Mesenchymal stem cell (in vitro differentiated cells and primary cell): Measurements from ENCODE around the gene ZFP14.

Source experiments
- DNase-seq: peaks from one replicate; pipeline ENCODE4 v3.0.0-alpha.2; 2013
- H2AFZ ChIP-seq: one replicate; pipeline ENCODE4 v1.6.1; 2013; ENCODE audit warnings: low read depth, mild to moderate bottlenecking, control low read depth, inconsistent platforms, low read length, moderate library complexity
- H2AK5ac ChIP-seq: 2 replicates; pipeline ENCODE4 v1.6.1; 2013; ENCODE audit warnings: low read length, moderate library complexity, mild to moderate bottlenecking, inconsistent platforms; ENCODE audit not compliant: severe bottlenecking
- H2BK120ac ChIP-seq: one replicate; pipeline ENCODE4 v1.6.1; 2013; ENCODE audit warnings: low read depth, mild to moderate bottlenecking, inconsistent platforms, low read length, moderate library complexity
- H2BK12ac ChIP-seq, 2 experiments: one replicate each; pipeline ENCODE4 v1.6.1; 2013; ENCODE audit warnings: inconsistent platforms in 2 of 2, low read length in 2 of 2, mild to moderate bottlenecking in 2 of 2, moderate library complexity in 2 of 2, control low read depth in 1 of 2
- H2BK15ac ChIP-seq: one replicate; pipeline ENCODE4 v1.6.1; 2013; ENCODE audit warnings: mild to moderate bottlenecking, low read depth, inconsistent platforms; ENCODE audit not compliant: poor library complexity, severe bottlenecking
- H2BK5ac ChIP-seq: 2 replicates; pipeline ENCODE4 v1.6.1; 2013; ENCODE audit warnings: low read depth, mild to moderate bottlenecking, low read length, control low read depth, inconsistent platforms; ENCODE audit not compliant: poor library complexity, severe bottlenecking
- H3K14ac ChIP-seq, 2 experiments: one replicate each; pipeline ENCODE4 v1.6.1; 2013; ENCODE audit warnings: inconsistent platforms in 2 of 2, low read length in 2 of 2, control low read depth in 1 of 2, mild to moderate bottlenecking in 1 of 2, moderate library complexity in 1 of 2
- H3K18ac ChIP-seq, 2 experiments: one replicate each; pipeline ENCODE4 v1.6.1; 2013; ENCODE audit warnings: inconsistent platforms in 2 of 2, low read length in 2 of 2, control low read depth in 1 of 2, low read depth in 1 of 2, mild to moderate bottlenecking in 1 of 2
- H3K23ac ChIP-seq, 2 experiments: one replicate each; pipeline ENCODE4 v1.6.1; 2013; ENCODE audit warnings: inconsistent platforms in 2 of 2, low read length in 2 of 2, mild to moderate bottlenecking in 2 of 2, moderate library complexity in 2 of 2, control low read depth in 1 of 2
- H3K27ac ChIP-seq: 2 replicates; pipeline ENCODE4 v1.5.1; 2013; ENCODE audit warnings: mild to moderate bottlenecking, moderate library complexity, low read length, control low read depth, inconsistent platforms; ENCODE audit not compliant: poor library complexity, severe bottlenecking
- H3K27me3 ChIP-seq, 2 experiments: 2 replicates each; pipeline versions ENCODE4 v1.6.1 to v1.7.0; 2013; ENCODE audit warnings: low read length in 2 of 2, mild to moderate bottlenecking in 2 of 2, moderate library complexity in 2 of 2, control low read depth in 1 of 2, inconsistent platforms in 1 of 2; ENCODE audit not compliant: control insufficient read depth in 1 of 2, insufficient read depth in 1 of 2
- H3K36me3 ChIP-seq, 2 experiments: 2 replicates each; pipeline versions ENCODE4 v1.6.1 to v1.7.0; 2013; ENCODE audit warnings: low read length in 2 of 2, control low read depth in 1 of 2, inconsistent platforms in 1 of 2, low read depth in 1 of 2, mild to moderate bottlenecking in 1 of 2; ENCODE audit not compliant: insufficient read depth in 2 of 2, control insufficient read depth in 1 of 2
- H3K4ac ChIP-seq, 2 experiments: one replicate each; pipeline ENCODE4 v1.6.1; 2013; ENCODE audit warnings: inconsistent platforms in 2 of 2, low read length in 2 of 2, mild to moderate bottlenecking in 2 of 2, moderate library complexity in 2 of 2, control low read depth in 1 of 2, low read depth in 1 of 2
- H3K4me1 ChIP-seq: 2 replicates; pipeline ENCODE4 v1.6.1; 2013; ENCODE audit warnings: low read depth, low read length, control low read depth; ENCODE audit not compliant: control insufficient read depth, insufficient read depth
- H3K4me2 ChIP-seq: 2 replicates; pipeline ENCODE4 v1.6.1; 2013; ENCODE audit warnings: low read length, mild to moderate bottlenecking, inconsistent platforms; ENCODE audit not compliant: poor library complexity, severe bottlenecking
- H3K4me3 ChIP-seq, 2 experiments: 2 replicates each; pipeline versions ENCODE4 v1.5.1 to v1.7.0; 2013; ENCODE audit warnings: low read length in 2 of 2, mild to moderate bottlenecking in 2 of 2, control low read depth in 1 of 2, low read depth in 1 of 2; ENCODE audit not compliant: insufficient read depth in 1 of 2
- H3K79me1 ChIP-seq: replicated peaks from 2 replicates; pipeline ENCODE4 v1.6.1; 2013; ENCODE audit warnings: mild to moderate bottlenecking, control low read depth, low read length, inconsistent platforms; ENCODE audit not compliant: poor library complexity, severe bottlenecking
- H3K9ac ChIP-seq: 2 replicates; pipeline ENCODE4 v1.7.0; 2013; ENCODE audit warnings: mild to moderate bottlenecking, low read length, moderate library complexity
- H3K9me3 ChIP-seq: 2 replicates; pipeline ENCODE4 v1.7.0; 2013; ENCODE audit warnings: mild to moderate bottlenecking, low read length; ENCODE audit not compliant: control insufficient read depth
- H4K8ac ChIP-seq: one replicate; pipeline ENCODE4 v1.6.1; 2013; ENCODE audit warnings: inconsistent platforms, mild to moderate bottlenecking, low read length, moderate library complexity
- H4K91ac ChIP-seq: one replicate; pipeline ENCODE4 v1.6.1; 2013; ENCODE audit warnings: mild to moderate bottlenecking, low read length, inconsistent platforms
- WGBS: methylation state at CpG from one replicate; pipeline ENCODE4 v1.1.7; 2013; ENCODE audit warnings: mixed read lengths; 5-methylcytosine and 5-hydroxymethylcytosine counted together

Gene ZFP14

GRCh38 chr19:36398571-36398970 lies 19.6 kb upstream of the ZFP14 start:
- H3K4me1 ChIP-seq, result no peaks in the 10 kb centered on the region
- H3K23ac ChIP-seq, result no peak overlapping the region
- no peak overlapping the region for H2BK15ac ChIP-seq
- peaks cover 90% of the 10 kb centered on the region for H3K9me3 ChIP-seq
- H3K4me3 ChIP-seq, result no peak overlapping the region
- no peak overlapping the region for H3K4me2 ChIP-seq
- H3K36me3 ChIP-seq, result peaks cover 48 to 85% of the 10 kb centered on the region in 2 experiments
- H2BK12ac ChIP-seq, result no peak overlapping the region
- 100% methylated on average over 1 of the region's 3 CpGs for WGBS
- no peak overlapping the region for H4K91ac ChIP-seq
- DNase-seq, result no peak
- H4K8ac ChIP-seq, result no peak overlapping the region
- H2BK120ac ChIP-seq, result no peak overlapping the region
- H3K9ac ChIP-seq, result no peak overlapping the region
- H3K18ac ChIP-seq, result no peak overlapping the region
- H3K27ac ChIP-seq, result no peak overlapping the region
- H3K4ac ChIP-seq, result no peak overlapping the region
- H2BK5ac ChIP-seq, result no peak overlapping the region
- H3K27me3 ChIP-seq, result no peaks in the 10 kb centered on the region
- H3K79me1 ChIP-seq, result peaks cover 2% of the 10 kb centered on the region
- H2AFZ ChIP-seq, result no peak overlapping the region
- no peak overlapping the region for H2AK5ac ChIP-seq
- no peak overlapping the region for H3K14ac ChIP-seq

DNA sequence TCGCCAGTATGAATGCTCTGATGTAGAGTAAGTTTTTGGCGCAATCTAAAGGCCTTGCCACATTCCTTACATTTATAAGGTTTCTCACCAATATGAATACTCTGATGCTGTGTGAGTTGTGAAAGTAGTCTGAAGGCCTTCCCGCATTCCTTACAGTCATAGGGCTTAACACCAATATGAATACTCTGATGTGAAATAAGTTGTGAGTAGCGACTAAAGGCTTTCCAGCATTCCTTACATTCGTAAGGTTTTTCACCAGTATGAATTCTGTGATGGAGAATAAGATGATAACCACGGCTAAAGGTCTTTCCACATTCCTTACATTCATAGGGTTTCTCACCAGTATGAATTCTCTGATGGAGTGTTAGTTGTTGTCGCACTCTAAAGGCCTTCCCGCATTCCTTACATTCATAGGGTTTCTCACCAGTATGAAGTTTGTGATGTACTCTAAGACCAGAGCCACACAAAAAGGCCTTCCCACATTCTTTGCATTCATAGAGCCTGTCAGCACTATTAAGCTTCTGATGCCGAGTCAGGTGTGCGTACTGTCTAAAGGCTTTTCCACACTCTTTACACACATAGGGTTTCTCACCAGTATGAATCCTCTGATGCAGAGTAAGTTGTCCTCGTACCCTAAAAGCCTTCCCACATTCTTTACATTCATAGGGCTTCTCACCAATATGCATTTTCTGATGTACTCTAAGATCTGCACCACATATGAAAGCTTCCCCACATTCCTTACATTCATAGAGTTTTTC lies 14.1 kb upstream of the ZFP14 start:
- no peak overlapping the region for H3K9ac ChIP-seq
- H2BK5ac ChIP-seq, result no peak overlapping the region
- no peaks in the 10 kb centered on the region for H3K27me3 ChIP-seq
- no peaks in the 10 kb centered on the region for H3K4me1 ChIP-seq
- H2BK15ac ChIP-seq, result no peak overlapping the region
- peaks cover 36 to 55% of the 10 kb centered on the region in 2 experiments for H3K36me3 ChIP-seq
- H3K4me2 ChIP-seq, result no peak overlapping the region
- no peak overlapping the region for H3K14ac ChIP-seq
- no peak overlapping the region for H3K4ac ChIP-seq
- no peak overlapping the region for H2BK12ac ChIP-seq
- H3K23ac ChIP-seq, result no peak overlapping the region
- 98% methylated on average over 6 of the region's 11 CpGs for WGBS
- peak overlapping the region in 1 of 2 experiments; percentile 41 for H3K4me3 ChIP-seq
- H4K91ac ChIP-seq, result no peak overlapping the region
- no peak overlapping the region for H2BK120ac ChIP-seq
- no peaks in the 10 kb centered on the region for H3K79me1 ChIP-seq
- H3K18ac ChIP-seq, result no peak overlapping the region
- no peak overlapping the region for H4K8ac ChIP-seq
- H2AFZ ChIP-seq, result no peak overlapping the region
- peak; percentile 8 for DNase-seq
- no peak overlapping the region for H2AK5ac ChIP-seq
- no peak overlapping the region for H3K27ac ChIP-seq
- H3K9me3 ChIP-seq, result peaks cover 94% of the 10 kb centered on the region

- H3K18ac ChIP-seq, result no peak overlapping the region
- peaks cover 16% of the 10 kb centered on the region for H3K9me3 ChIP-seq
- no peak overlapping the region for H4K91ac ChIP-seq
- H3K27me3 ChIP-seq, result no peaks in the 10 kb centered on the region
- DNase-seq, result no peak
- peak overlapping the region; percentile 64 for H2AFZ ChIP-seq
- no peak overlapping the region for H2AK5ac ChIP-seq
- WGBS, result 84% methylated on average over 10 of the region's 10 CpGs
- peak overlapping the region; percentile 92 for H3K9ac ChIP-seq
- H3K4me1 ChIP-seq, result peaks cover 4% of the 10 kb centered on the region
- no peak overlapping the region for H3K27ac ChIP-seq
- H2BK120ac ChIP-seq, result peak overlapping the region; percentile 66
- no peak overlapping the region for H2BK12ac ChIP-seq
- no peak overlapping the region for H3K23ac ChIP-seq
- no peak overlapping the region for H2BK5ac ChIP-seq
- no peak overlapping the region for H2BK15ac ChIP-seq
- H3K4me2 ChIP-seq, result peak overlapping the region; percentile 64
- H3K36me3 ChIP-seq, result no peaks in the 10 kb centered on the region
- H3K14ac ChIP-seq, result no peak overlapping the region
- H3K4ac ChIP-seq, result no peak overlapping the region
- H3K79me1 ChIP-seq, result peaks cover 16% of the 10 kb centered on the region
- peak overlapping the region; percentile 80 to 89 for H3K4me3 ChIP-seq
- H4K8ac ChIP-seq, result peak overlapping the region; percentile 82
Measured at GRCh38 chr19:36379510-36379819, 464 bp upstream of the ZFP14 start.

DNA sequence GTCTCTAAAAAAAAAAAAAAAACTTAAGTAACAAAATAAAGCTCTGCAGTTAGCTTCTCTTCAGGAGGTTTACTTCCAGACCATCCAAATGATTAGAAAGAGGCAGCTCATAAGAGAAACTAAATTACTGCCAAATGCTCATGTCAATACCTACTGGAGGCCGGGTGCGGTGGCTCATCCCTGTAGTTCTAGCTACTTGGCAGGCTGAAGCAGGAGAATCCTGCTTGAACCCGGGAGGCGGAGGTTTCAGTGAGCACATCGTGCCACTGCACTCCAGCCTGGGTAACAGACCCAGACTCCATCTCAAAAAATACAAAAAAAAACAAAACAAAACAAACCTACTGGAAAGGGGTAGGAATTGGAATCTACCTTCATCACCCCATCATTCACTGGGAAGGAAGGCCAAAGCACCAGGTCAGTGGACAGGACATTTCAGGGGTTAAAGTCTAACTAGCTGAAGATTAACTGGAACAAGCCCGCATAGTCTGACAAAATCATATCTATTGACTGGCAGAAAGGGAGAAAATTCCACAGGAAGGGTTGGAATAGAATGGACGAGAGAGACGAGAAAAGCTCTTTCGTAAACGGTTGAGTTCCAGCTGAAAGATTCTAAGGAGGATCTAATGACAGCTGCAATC lies 1.3 kb downstream of the ZFP14 start:
- no peak overlapping the region for H3K23ac ChIP-seq
- H3K4me3 ChIP-seq, result peak overlapping the region in 1 of 2 experiments; percentile 89
- no peak overlapping the region for H3K14ac ChIP-seq
- no peak overlapping the region for H2BK12ac ChIP-seq
- no peak overlapping the region for H3K27ac ChIP-seq
- peaks cover 16% of the 10 kb centered on the region for H3K79me1 ChIP-seq
- no peak overlapping the region for H4K91ac ChIP-seq
- H3K4me1 ChIP-seq, result peaks cover 4% of the 10 kb centered on the region
- H3K18ac ChIP-seq, result no peak overlapping the region
- no peak for DNase-seq
- H2BK120ac ChIP-seq, result no peak overlapping the region
- no peak overlapping the region for H3K4ac ChIP-seq
- 91% methylated on average over 8 of the region's 10 CpGs for WGBS
- H3K9ac ChIP-seq, result peak overlapping the region; percentile 92
- no peak overlapping the region for H2BK15ac ChIP-seq
- H3K9me3 ChIP-seq, result peaks cover 10% of the 10 kb centered on the region
- H3K36me3 ChIP-seq, result no peaks in the 10 kb centered on the region
- H4K8ac ChIP-seq, result no peak overlapping the region
- no peak overlapping the region for H2AK5ac ChIP-seq
- peak overlapping the region; percentile 64 for H3K4me2 ChIP-seq
- H2BK5ac ChIP-seq, result no peak overlapping the region
- H2AFZ ChIP-seq, result no peak overlapping the region
- no peaks in the 10 kb centered on the region for H3K27me3 ChIP-seq
